H9 (cell line): ENCODE results near the gene AP4E1. TPM values are rescaled to one million over a fixed set of nuclear protein-coding genes. Genes with fewer than 3 reads are reported as not detected.

ENCODE experiments used
- DNase-seq: peaks from one replicate; pipeline ENCODE4 v3.0.0-alpha.2; 2017
- H2AFZ ChIP-seq: one replicate; pipeline ENCODE4 v1.6.1; 2013; ENCODE audit warnings: mild to moderate bottlenecking, low read length, control low read depth, moderate library complexity
- H2AK5ac ChIP-seq: 2 replicates; pipeline ENCODE4 v1.6.1; 2013; ENCODE audit warnings: low read length, control low read depth, mixed read lengths; ENCODE audit not compliant: insufficient read length
- H2BK120ac ChIP-seq: one replicate; pipeline ENCODE4 v1.6.1; 2013; ENCODE audit warnings: low read depth, mild to moderate bottlenecking, low read length, control low read depth, inconsistent platforms; ENCODE audit not compliant: poor library complexity, severe bottlenecking
- H2BK12ac ChIP-seq: 2 replicates; pipeline ENCODE4 v1.6.1; 2013; ENCODE audit warnings: low read length, control low read depth, mixed read lengths, low read depth; ENCODE audit not compliant: insufficient read length
- H2BK15ac ChIP-seq: 2 replicates; pipeline ENCODE4 v1.6.1; 2013; ENCODE audit warnings: low read depth, low read length, control low read depth
- H2BK20ac ChIP-seq: one replicate; pipeline ENCODE4 v1.6.1; 2013; ENCODE audit warnings: low read depth, mild to moderate bottlenecking, low read length, control low read depth, inconsistent platforms; ENCODE audit not compliant: poor library complexity, severe bottlenecking
- H2BK5ac ChIP-seq: 2 replicates; pipeline ENCODE4 v1.6.1; 2013; ENCODE audit warnings: low read length, control low read depth, mixed read lengths; ENCODE audit not compliant: insufficient read length
- H3K14ac ChIP-seq: 2 replicates; pipeline ENCODE4 v1.6.1; 2013; ENCODE audit warnings: low read length, control low read depth; ENCODE audit not compliant: insufficient read depth
- H3K18ac ChIP-seq: 2 replicates; pipeline ENCODE4 v1.6.1; 2013; ENCODE audit warnings: low read depth, mild to moderate bottlenecking, mixed read lengths, low read length, control low read depth; ENCODE audit not compliant: insufficient read length
- H3K23ac ChIP-seq: 2 replicates; pipeline ENCODE4 v1.6.1; 2013; ENCODE audit warnings: low read length, control low read depth, mixed read lengths, low read depth; ENCODE audit not compliant: insufficient read length
- H3K23me2 ChIP-seq: 2 replicates; pipeline ENCODE4 v1.6.1; 2013; ENCODE audit warnings: low read depth, mild to moderate bottlenecking, mixed read lengths, low read length, control low read depth; ENCODE audit not compliant: insufficient read length, poor library complexity, severe bottlenecking
- H3K27ac ChIP-seq: 2 replicates; pipeline ENCODE4 v1.5.1; 2013; ENCODE audit warnings: low read length, control low read depth, mixed read lengths, low read depth; ENCODE audit not compliant: insufficient read length
- H3K27me3 ChIP-seq: 2 replicates; pipeline ENCODE4 v1.6.1; 2013; ENCODE audit warnings: low read length, control low read depth, inconsistent platforms; ENCODE audit not compliant: insufficient read depth
- H3K4ac ChIP-seq: 2 replicates; pipeline ENCODE4 v1.6.1; 2013; ENCODE audit warnings: low read depth, mild to moderate bottlenecking, control low read depth, inconsistent platforms, low read length, moderate library complexity
- H3K4me1 ChIP-seq: 2 replicates; pipeline ENCODE4 v1.6.1; 2013; ENCODE audit warnings: low read length, control low read depth, inconsistent platforms; ENCODE audit not compliant: insufficient read depth
- H3K4me2 ChIP-seq: 2 replicates; pipeline ENCODE4 v1.6.1; 2013; ENCODE audit warnings: low read length, control low read depth, mixed read lengths; ENCODE audit not compliant: insufficient read length, insufficient read depth
- H3K56ac ChIP-seq: 2 replicates; pipeline ENCODE4 v1.6.1; 2013; ENCODE audit warnings: low read depth, mild to moderate bottlenecking, mixed read lengths, low read length, control low read depth; ENCODE audit not compliant: insufficient read length
- H3K79me1 ChIP-seq: 2 replicates; pipeline ENCODE4 v1.6.1; 2013; ENCODE audit warnings: low read depth, mild to moderate bottlenecking, moderate library complexity, low read length, control low read depth, inconsistent platforms; ENCODE audit not compliant: insufficient read depth, poor library complexity, severe bottlenecking
- H3K79me2 ChIP-seq: 2 replicates; pipeline ENCODE4 v1.6.1; 2013; ENCODE audit warnings: low read length, control low read depth, inconsistent platforms; ENCODE audit not compliant: insufficient read depth
- H3K9ac ChIP-seq: 2 replicates; pipeline ENCODE4 v1.6.1; 2013; ENCODE audit warnings: low read length, control low read depth, mixed read lengths; ENCODE audit not compliant: insufficient read length; ENCODE audit errors: extremely low read depth
- H3K9me3 ChIP-seq: one replicate; pipeline ENCODE4 v1.6.1; 2013; ENCODE audit warnings: low read depth, low read length, inconsistent platforms; ENCODE audit not compliant: control insufficient read depth
- H3T11ph ChIP-seq: one replicate; pipeline ENCODE4 v1.6.1; 2013; ENCODE audit warnings: mild to moderate bottlenecking, low read length, control low read depth, inconsistent platforms
- H4K20me1 ChIP-seq: one replicate; pipeline ENCODE4 v1.6.1; 2013; ENCODE audit not compliant: control insufficient read depth, insufficient read length, insufficient read depth
- H4K5ac ChIP-seq: 2 replicates; pipeline ENCODE4 v1.6.1; 2013; ENCODE audit warnings: low read depth, mild to moderate bottlenecking, mixed read lengths, low read length, control low read depth; ENCODE audit not compliant: insufficient read length
- H4K8ac ChIP-seq: replicated peaks from 2 replicates; pipeline ENCODE4 v1.6.1; 2013; ENCODE audit warnings: low read length, control low read depth, mixed read lengths, low read depth; ENCODE audit not compliant: insufficient read length
- H4K91ac ChIP-seq: 2 replicates; pipeline ENCODE4 v1.6.1; 2013; ENCODE audit warnings: low read depth, mild to moderate bottlenecking, moderate library complexity, mixed read lengths, low read length, control low read depth; ENCODE audit not compliant: insufficient read length
- H3K27ac Mint-ChIP-seq, 3 experiments: 2 replicates in 2 of 3; 3 replicates in 1 of 3; pipeline ENCODE4 v1.8.0; 2020 to 2021; ENCODE audit warnings: mixed read lengths in 3 of 3, mild to moderate bottlenecking in 1 of 3, moderate library complexity in 1 of 3
- H3K27me3 Mint-ChIP-seq: 2 replicates; pipeline ENCODE4 v1.8.0; 2021; ENCODE audit warnings: low read depth, mild to moderate bottlenecking, moderate library complexity, mixed read lengths
- H3K36me3 Mint-ChIP-seq, 3 experiments: 2 replicates in 2 of 3; 3 replicates in 1 of 3; pipeline ENCODE4 v1.8.0; 2020 to 2021; ENCODE audit warnings: low read depth in 3 of 3, mixed read lengths in 3 of 3; ENCODE audit not compliant: insufficient read depth in 1 of 3
- H3K4me1 Mint-ChIP-seq, 2 experiments: 2 replicates each; pipeline ENCODE4 v1.8.0; 2020; ENCODE audit warnings: mixed read lengths in 2 of 2
- H3K4me3 Mint-ChIP-seq, 2 experiments: 2 replicates in 1 of 2; 3 replicates in 1 of 2; pipeline ENCODE4 v1.8.0; 2020 to 2021; ENCODE audit warnings: mild to moderate bottlenecking in 2 of 2, mixed read lengths in 2 of 2, moderate library complexity in 1 of 2
- H3K9me3 Mint-ChIP-seq, 2 experiments: 2 replicates in 1 of 2; 3 replicates in 1 of 2; pipeline ENCODE4 v1.8.0; 2020; ENCODE audit warnings: mild to moderate bottlenecking in 2 of 2, mixed read lengths in 2 of 2, moderate library complexity in 1 of 2
- CTCF ChIP-seq: fragments of 200-600 bp; sonication (generic); conservative IDR thresholded peaks from 3 replicates; pipeline ENCODE4 v1.8.0; 2021; ENCODE audit warnings: antibody characterized with exemption, mild to moderate bottlenecking
- WGBS: extraction: QIAGEN DNeasy Blood & Tissue Kit; methylation state at CpG from one replicate; pipeline ENCODE4 v1.1.7; 2013; ENCODE audit warnings: missing lambda C conversion rate, low lambda C conversion rate, mixed read lengths; ENCODE audit not compliant: insufficient read length; ENCODE audit errors: extremely low coverage; 5-methylcytosine and 5-hydroxymethylcytosine counted together
- total RNA-seq: library from RNA; stranded (reverse); gene quantifications from 2 replicates; pipeline ENCODE4 v1.2.1, GENCODE V29; 2021

Gene AP4E1
- total RNA-seq, 1 experiment from 2014 or later, result 13.8 TPM

DNA sequence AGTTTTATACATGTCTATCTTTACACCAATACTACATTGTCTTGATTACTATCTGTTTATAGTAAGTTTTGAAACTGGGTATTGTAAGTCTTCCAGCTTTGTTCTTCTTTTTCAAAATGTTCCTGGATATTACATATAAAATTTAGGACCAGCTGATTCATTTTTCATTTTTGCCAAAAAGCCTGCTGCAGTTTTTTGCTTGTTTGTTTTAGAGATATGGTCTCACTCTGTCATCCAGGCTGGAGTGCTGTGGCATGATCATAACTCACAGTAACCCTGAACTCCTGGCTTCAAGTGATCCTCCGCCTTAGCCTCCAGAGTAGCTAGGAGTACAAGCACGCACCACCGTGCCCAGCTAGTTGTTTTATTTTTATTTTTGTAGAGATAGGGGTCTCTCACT, 20.4 kb upstream of the AP4E1 start:
- Histone ChIP-seq H3K27ac (no peak overlapping the region), H3K23me2 (no peaks in the 10 kb centered on the region), H3K4me2 (no peak overlapping the region), H2BK120ac (no peak overlapping the region), H3K14ac (no peak overlapping the region), H2BK12ac (no peak overlapping the region), H3K4me1 (no peaks in the 10 kb centered on the region), H4K5ac (no peak overlapping the region), H3K23ac (no peak overlapping the region), H2AK5ac (no peak overlapping the region), H3K9ac (no peak overlapping the region), H2BK20ac (no peak overlapping the region), H3K27me3 (no peaks in the 10 kb centered on the region), H4K20me1 (no peaks in the 10 kb centered on the region), H2BK5ac (no peak overlapping the region), H4K8ac (no peak overlapping the region), H3K18ac (no peak overlapping the region), H3K56ac (no peak overlapping the region), H3K4ac (no peak overlapping the region), H3K79me2 (no peaks in the 10 kb centered on the region), H3K9me3 (no peaks in the 10 kb centered on the region), H3T11ph (no peak overlapping the region), H2AFZ (no peak overlapping the region), H2BK15ac (no peak overlapping the region), H4K91ac (no peak overlapping the region), H3K79me1 (no peaks in the 10 kb centered on the region)
- DNase-seq, result no peak
- Mint-ChIP-seq H3K36me3 (peaks cover 2 to 10% (median 3%) of the 10 kb centered on the region in 3 experiments; a peak in 6 of 7 replicates), H3K27me3 (no peaks in the 10 kb centered on the region; the same call in none of the 2 replicates), H3K4me3 (no peak overlapping the region), H3K9me3 (peaks cover 14 to 18% of the 10 kb centered on the region in 2 experiments; a peak in 4 of 5 replicates), H3K27ac (peak overlapping the region in 1 of 3 experiments; percentile 81; a peak in 1 of 7 replicates), H3K4me1 (no peaks in the 10 kb centered on the region)
- no peak for TF ChIP-seq CTCF
- no CpG with 5 or more reads among the region's 3 CpGs for whole genome bisulfite sequencing
